ENCODE results near the gene CEP104. TPM values are rescaled to one million over a fixed set of nuclear protein-coding genes. Genes with fewer than 3 reads are reported as not detected.

Gene CEP104
- total and polyA plus RNA-seq, 8 donors, result 9.2 to 37.7 (median 23.7) TPM

GRCh38 chr1:3886106-3886670 lies 29.2 kb upstream of the CEP104 start:
- H3K9me3 ChIP-seq, result no peaks in the 10 kb centered on the region
- WGBS, 2 donors, result 91% methylated on average over 15 of the region's 15 CpGs
- peaks cover 5 to 29% (median 7%) of the 10 kb centered on the region in 3 donors for H3K36me3 ChIP-seq
- no peaks in the 10 kb centered on the region for H3K4me1 ChIP-seq
- ATAC-seq (no peak), FAIRE-seq (no peak), DNase-seq (no peak)
- intact Hi-C loops (cut with DNase I), result no loop called here
- H3K27ac ChIP-seq, result no peak overlapping the region
- no peak overlapping the region for H3K4me3 ChIP-seq
- TF ChIP-seq CTCF (IDR thresholded peaks at IDR 0.05), result no peak
- H3K27me3 ChIP-seq, result no peaks in the 10 kb centered on the region

GRCh38 chr1:3885611-3886010 lies 28.6 kb upstream of the CEP104 start:
- H3K4me1 ChIP-seq, result no peaks in the 10 kb centered on the region
- 88 to 90% methylated on average over 7 of the region's 7 CpGs for WGBS, 2 donors
- TF ChIP-seq CTCF (IDR thresholded peaks at IDR 0.05), result no peak
- H3K4me3 ChIP-seq, result no peak overlapping the region
- peaks cover 5 to 23% (median 5%) of the 10 kb centered on the region in 3 donors for H3K36me3 ChIP-seq
- H3K9me3 ChIP-seq, result no peaks in the 10 kb centered on the region
- no peaks in the 10 kb centered on the region for H3K27me3 ChIP-seq
- no peak for ATAC-seq
- no peak for DNase-seq
- no peak overlapping the region for H3K27ac ChIP-seq
- no peak for FAIRE-seq
- intact Hi-C loops (cut with DNase I), result no loop called here

- Histone ChIP-seq H3K9me3 (no peaks in the 10 kb centered on the region), H3K4me1 (no peaks in the 10 kb centered on the region), H3K4me3 (no peak overlapping the region), H3K36me3 (peaks cover 0 to 16% (median 0%) of the 10 kb centered on the region in 3 donors), H3K27me3 (no peaks in the 10 kb centered on the region), H3K27ac (no peak overlapping the region)
- WGBS, 2 donors, result 92 to 94% methylated on average over 13 of the region's 13 CpGs
- no peak for FAIRE-seq
- TF ChIP-seq CTCF (IDR thresholded peaks at IDR 0.05), result no peak
- intact Hi-C loops (cut with DNase I), result no loop called here
- no peak for DNase-seq
- ATAC-seq, result no peak
These were observed 28.0 kb upstream of the CEP104 start for GRCh38 chr1:3884966-3885365.

GRCh38 chr1:3883194-3883925 lies 26.3 kb upstream of the CEP104 start:
- peaks cover 0 to 15% (median 0%) of the 10 kb centered on the region in 3 donors for H3K36me3 ChIP-seq
- ATAC-seq (no peak), FAIRE-seq (no peak), DNase-seq (no peak)
- intact Hi-C loops (cut with DNase I), result no loop called here
- no peak overlapping the region for H3K27ac ChIP-seq
- no peak for TF ChIP-seq CTCF (IDR thresholded peaks at IDR 0.05)
- WGBS, 2 donors, result 93 to 94% methylated on average over 18 of the region's 18 CpGs
- H3K4me3 ChIP-seq, result no peak overlapping the region
- no peaks in the 10 kb centered on the region for H3K27me3 ChIP-seq
- H3K9me3 ChIP-seq, result no peaks in the 10 kb centered on the region
- no peaks in the 10 kb centered on the region for H3K4me1 ChIP-seq

- intact Hi-C loops (cut with DNase I), result no loop called here
- Histone ChIP-seq H3K4me1 (no peaks in the 10 kb centered on the region), H3K27ac (no peak overlapping the region), H3K36me3 (peaks cover 0 to 29% (median 0%) of the 10 kb centered on the region in 3 donors), H3K27me3 (no peaks in the 10 kb centered on the region), H3K9me3 (no peaks in the 10 kb centered on the region), H3K4me3 (no peak overlapping the region)
- ATAC-seq, result no peak
- TF ChIP-seq CTCF (IDR thresholded peaks at IDR 0.05), result no peak
- FAIRE-seq, result no peak
- no peak for DNase-seq
- 92 to 94% methylated on average over 5 of the region's 5 CpGs for WGBS, 2 donors
These were observed 24.1 kb upstream of the CEP104 start for GRCh38 chr1:3881193-3881480.

Measured in pancreas (tissue), 10 donors.